Activated CD8-positive, alpha-beta memory T cell treated with anti-CD3 and anti-CD28 coated beads, Interleukin-2, amount 50 U/mL, for 4 hours (primary cell): ENCODE results near the gene ZFP82.

Source experiments
- DNase-seq: peaks from one replicate; pipeline ENCODE4 v3.0.0-alpha.2; 2020

Gene ZFP82

DNA sequence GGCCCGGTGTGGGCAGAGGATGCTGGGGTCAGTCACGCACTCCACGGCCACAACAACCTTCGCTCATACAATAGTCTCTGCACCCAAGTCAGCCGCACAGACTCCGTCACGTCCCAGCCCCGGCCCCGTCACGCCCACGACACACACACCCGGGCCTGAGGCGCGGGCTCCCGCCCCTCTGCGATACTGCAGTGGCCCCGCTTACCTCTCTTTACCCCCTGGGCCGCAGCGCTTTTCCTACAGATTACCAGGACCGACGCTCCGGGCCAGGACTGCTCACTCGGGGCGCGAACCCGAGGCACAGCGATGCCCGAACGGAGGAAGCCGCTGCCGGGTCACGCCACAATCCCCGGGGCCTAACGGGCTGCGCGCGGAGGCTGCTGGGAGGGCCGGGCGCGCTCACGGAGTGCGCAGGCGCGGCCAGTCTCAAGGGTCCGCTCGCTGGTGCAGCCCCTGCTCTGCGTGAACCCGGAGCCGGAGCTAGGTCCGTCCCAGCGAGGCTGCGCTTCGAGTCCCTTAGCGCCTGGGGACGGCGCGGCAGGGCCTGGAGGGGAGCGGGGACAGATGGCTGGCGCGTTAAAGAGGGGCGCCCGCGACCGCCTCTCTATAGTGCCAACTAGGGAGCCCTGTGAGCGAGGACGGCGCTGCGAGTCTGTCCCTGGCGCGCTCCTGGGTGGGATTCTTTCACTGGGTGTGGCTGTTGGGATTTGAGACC, at the start of gene ZFP82:
TSS of gene ZFP82 (minus strand) at position 358 of the 715 bp plus-strand sequence. CDS start 8,855 bp downstream, outside the sequence.
- DNase-seq: peak; percentile 74

DNA sequence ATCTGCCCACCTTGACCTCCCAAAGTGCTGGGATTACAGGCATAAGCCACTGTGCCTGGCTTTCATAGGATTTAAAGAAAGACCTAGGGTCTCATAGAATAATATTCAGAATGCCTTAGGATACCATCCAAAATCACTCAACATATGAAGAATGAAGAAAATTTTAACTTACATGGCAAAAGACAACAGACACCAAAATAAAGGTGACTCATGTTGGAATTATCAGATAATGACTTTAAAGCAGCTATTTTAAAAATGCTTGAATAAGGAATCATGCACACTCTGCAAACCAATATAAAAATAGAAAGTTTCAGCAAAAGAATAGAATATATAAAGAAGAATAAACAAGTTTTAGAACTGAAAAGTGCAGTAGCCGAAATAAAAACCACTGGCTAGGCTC, 41.6 kb upstream of the ZFP82 start:
- DNase-seq: no peak

DNA sequence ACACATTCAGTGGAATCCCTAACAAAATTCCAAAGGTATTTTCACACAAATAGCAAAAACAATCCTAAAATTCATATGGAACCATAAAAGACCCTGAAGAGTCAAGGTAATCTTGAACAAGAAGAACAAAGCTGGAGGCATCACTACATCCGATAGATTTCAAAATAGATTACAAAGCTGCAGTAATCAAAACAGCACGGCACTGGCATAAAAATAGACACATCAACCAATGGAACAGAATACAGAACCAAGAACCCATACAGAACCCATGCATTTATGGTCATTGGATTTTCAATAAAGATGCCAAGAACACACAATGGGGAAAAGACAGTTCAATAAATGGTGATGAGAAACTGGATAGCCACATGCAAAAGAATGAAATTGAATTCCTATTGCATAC, 38.4 kb upstream of the ZFP82 start:
- DNase-seq: no peak

- no peak for DNase-seq
These were observed 30.7 kb upstream of the ZFP82 start for GRCh38 chr19:36449059-36449670.

DNA sequence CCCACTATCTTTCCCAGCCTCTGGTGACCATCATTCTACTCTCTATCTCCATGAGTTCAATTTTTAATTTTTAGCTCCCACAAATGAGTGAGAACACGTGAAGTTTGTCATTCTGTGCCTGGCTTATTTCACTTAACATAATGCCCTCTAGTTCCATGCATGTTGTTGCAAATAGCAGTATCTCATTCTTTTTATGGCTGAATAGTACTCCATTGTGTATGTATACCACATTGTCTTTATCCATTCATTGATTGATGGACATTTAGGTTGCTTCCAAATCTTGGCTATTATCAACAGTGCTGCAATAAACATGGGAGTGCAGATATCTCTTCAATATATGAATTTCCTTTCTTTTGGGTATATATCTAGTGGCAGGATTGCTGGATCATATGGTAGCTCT, 22.9 kb upstream of the ZFP82 start:
- no peak for DNase-seq

DNA sequence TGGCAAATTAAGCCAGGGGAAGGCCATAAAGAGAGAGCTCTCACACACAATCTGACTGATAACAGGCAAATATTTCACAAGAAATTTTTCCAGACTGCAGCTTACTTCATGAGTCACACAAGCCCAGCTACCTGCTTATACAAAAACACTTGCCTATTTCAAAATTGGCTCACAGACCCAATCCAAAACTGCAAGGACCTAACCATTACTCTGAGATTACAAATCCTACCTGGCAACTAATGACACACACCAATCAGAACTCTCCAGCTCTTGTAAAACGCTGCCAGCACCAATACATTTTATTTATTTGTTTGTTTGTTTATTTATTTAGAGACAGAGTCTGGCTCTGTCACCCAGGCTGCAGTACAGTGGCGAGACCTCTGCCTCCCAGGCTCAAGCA, 18.1 kb upstream of the ZFP82 start:
- no peak for DNase-seq

GRCh38 chr19:36423925-36424324, 5.5 kb upstream of the ZFP82 start:
- DNase-seq: no peak

DNA sequence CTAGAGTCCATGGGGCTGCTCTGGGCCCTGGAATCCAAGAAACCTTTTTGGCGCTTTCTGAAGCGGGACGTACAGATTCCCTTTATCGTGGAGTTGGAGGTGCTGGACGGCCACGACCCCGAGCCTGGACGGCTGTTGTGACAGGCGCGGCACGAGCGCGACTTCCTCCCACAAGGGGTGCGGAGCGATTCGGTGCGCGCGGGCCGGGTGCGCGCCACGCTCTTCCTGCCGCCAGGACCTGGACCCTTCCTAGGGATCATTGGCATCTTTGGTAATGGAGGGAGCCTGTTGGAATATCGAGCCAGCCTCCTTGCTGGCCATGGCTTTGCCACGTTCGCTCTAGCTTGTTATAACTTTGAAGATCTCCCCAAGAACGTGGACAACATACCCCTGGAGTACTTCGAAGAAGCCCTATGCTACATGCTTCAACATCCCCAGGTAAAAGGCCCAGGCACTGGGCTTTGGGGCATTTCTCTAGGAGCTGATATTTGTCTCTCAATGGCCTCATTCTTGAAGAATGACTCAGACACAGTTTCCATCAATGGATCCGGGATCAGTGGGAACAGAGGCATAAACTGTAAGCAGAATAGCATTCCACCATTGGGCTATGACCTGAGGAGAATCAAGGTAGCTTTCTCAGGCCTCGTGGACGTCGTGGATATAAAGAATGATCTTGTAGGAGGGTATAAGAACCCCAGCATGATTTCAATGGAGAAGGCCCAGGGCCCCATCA, 3.5 kb upstream of the ZFP82 start:
- DNase-seq: no peak

DNA sequence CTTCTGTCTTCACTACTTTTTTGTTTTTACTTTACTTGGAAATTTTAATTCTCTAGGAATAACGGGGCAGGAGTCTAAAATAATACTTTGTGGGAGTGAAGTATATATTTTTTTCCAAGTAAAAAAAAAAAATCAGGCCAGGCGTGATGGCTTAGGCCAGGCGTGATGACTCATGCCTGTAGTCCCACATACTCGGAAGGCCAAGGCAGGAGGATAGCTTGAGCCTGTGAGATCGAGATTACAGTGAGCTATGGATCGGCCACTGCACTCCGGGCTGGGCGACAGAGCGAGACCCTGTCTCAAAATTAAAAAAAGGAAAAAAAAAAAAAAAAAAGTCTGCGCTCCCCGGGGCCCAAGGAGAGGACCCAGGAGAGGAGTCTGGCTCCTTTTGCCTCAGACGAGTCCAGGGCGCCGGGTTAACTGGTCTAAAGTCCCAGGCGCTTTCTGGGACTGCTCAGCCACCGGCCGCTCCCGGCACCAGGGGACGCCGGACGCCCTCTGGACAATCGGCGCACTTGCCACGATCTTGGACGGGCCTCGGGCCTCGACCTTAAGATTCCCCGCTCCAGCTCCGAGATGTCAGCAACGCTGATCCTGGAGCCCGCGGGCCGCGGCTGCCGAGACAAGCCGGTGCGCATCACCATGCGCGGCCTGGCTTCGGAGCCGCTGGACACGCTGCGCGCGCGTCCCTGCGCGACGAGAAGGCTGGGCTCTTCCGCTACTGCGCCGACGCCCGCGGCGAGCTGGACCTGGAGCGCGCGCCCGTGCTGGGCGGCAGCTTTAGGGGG, 2.7 kb upstream of the ZFP82 start:
- DNase-seq: no peak

GRCh38 chr19:36417752-36418286, 625 bp downstream of the ZFP82 start:
- DNase-seq: no peak

- no peak for DNase-seq
These were observed 8.6 kb downstream of the ZFP82 start for GRCh38 chr19:36409841-36410240.

- DNase-seq: no peak
These were observed 10.3 kb downstream of the ZFP82 start for GRCh38 chr19:36408101-36408500.

DNA sequence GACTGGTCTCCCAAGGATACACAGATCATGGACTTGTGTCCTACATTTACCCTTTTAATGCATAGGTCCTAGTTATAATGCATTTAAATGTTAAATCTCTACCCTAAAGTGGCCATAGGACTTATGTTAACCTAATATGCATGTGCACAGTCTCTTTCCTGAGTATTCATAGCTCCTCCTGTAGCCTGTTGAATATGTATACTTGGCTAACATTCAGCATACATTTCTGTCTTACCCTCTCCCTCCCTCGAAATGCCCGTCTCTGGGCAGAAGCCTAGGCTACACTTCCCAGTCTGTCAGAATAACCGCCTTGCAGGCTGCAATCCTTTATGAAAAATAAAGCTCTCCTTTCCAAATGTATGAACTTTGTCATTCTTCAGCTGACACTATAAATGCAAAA, 13.9 kb downstream of the ZFP82 start:
- no peak for DNase-seq

- no peak for DNase-seq
These were observed 17.0 kb downstream of the ZFP82 start for GRCh38 chr19:36401475-36401874.

DNA sequence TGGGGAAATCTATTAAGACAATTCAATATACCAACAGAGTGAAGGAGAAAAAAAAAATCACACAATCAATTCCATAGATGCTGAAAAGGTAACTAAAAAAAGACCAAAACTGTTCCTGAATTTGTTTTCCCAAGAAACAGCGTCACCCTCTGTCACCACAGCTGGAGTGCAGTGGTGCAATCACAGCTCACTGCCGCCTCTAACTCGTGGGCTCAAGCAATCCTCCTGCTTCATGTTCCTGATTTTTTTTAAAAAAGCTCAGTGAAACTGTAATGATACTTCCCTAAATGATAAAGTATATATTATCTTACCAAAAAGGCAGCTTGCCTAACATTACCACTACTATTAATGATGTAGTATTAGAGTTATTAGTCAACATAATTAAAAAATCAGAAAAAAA, 19.9 kb downstream of the ZFP82 start:
- no peak for DNase-seq

- DNase-seq: no peak
These were observed 25.3 kb downstream of the ZFP82 start for GRCh38 chr19:36392916-36393673.

DNA sequence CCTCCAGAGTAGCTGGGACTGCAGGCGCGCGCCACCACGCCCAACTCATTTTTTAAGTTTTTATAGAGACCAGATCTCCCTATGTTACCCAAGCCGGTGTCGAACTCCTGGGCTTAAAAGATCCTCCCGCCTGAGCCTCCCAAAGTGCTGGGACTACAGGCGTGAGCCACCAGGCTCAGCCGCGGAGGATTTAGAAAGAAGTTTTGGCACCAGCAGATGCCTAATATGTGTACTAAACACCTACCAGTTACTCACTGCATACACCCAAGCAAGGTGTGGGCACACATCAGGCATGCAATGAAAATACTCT, 39.0 kb downstream of the ZFP82 start:
- DNase-seq: no peak

- peak; percentile 96 for DNase-seq
These were observed 39.6 kb downstream of the ZFP82 start, which contains the start of gene ZFP14 for GRCh38 chr19:36378625-36379509. Gene ZFP14, minus strand, starts transcription at chr19:36379201. Its CDS starts 11,309 bp downstream, at chr19:36367892.

DNA sequence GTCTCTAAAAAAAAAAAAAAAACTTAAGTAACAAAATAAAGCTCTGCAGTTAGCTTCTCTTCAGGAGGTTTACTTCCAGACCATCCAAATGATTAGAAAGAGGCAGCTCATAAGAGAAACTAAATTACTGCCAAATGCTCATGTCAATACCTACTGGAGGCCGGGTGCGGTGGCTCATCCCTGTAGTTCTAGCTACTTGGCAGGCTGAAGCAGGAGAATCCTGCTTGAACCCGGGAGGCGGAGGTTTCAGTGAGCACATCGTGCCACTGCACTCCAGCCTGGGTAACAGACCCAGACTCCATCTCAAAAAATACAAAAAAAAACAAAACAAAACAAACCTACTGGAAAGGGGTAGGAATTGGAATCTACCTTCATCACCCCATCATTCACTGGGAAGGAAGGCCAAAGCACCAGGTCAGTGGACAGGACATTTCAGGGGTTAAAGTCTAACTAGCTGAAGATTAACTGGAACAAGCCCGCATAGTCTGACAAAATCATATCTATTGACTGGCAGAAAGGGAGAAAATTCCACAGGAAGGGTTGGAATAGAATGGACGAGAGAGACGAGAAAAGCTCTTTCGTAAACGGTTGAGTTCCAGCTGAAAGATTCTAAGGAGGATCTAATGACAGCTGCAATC, 40.8 kb downstream of the ZFP82 start:
- no peak for DNase-seq

DNA sequence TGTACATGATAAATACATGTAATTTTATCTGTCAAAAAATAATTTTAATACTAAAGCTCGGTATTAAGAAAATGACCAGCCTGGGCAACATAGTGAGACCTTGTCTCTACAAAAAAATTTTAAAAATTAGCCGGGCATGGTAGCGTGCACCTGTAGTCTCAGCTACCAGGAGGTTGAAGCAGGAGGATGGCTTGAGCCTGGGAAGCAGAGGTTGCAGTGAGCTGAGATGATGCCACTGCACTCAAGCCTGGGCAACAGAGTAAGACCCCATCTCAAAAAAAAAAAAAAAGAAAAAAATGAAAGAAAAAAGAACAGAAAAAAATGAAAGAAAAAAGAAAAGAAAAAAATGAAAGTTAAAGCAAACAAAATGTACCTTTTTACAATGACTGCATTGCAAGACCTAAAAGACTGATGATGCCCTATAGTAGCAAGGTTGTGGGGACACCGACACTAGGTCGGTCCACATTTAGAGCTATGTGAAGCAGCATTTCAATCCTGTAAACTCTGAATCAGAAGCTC, 44.7 kb downstream of the ZFP82 start:
- DNase-seq: no peak
